ENCODE data around the gene ARSB.
"Not testable (repeated sequence)": the region's sequence is repeated elsewhere in the genome, so short reads cannot be mapped to it uniquely, and the experiment has no call there.

Gene ARSB

DNA sequence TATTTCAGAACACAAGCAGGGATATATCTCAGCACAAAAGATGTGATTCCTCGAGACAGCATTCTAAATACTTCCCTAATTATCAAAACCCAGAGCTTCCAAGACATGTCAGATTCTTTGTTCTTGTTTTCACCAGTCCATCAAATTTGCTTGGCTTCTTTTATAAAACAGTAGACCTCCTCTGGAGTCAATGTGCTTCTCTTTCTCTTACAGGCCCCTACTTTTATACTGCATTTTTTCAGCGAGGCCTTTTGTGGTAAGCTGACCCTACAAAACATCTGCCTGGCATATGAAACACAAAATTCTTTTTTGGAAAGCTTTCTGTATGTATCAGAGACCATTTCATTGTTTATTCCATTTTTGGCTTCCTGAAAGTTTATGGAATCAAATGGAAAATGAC lies 81.8 kb downstream of the ARSB start:
- DNase-seq (ENCODE audit: low read depth) = no peak

GRCh38 chr5:78899922-78900362 lies 85.2 kb downstream of the ARSB start:
- DNase-seq (ENCODE audit: low read depth) = no peak

DNA sequence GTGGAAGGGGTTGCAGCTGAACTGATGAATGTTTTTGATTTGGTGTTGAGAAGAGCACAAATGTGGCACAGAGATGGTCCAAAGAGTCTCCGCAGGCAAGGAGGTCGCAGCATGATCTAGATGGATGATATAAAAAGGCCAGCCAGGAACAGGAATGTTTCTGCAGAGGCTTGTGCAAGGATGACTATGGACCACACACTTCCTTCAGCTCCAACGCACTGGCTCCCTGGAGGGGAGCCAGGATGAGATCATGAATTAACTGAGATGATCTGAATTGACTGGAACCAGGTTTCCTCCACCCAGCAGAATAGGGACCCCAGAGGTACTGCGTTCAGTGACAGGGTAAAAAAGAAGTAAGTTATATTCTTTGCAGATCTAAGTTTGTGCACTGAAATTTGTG lies 89.0 kb downstream of the ARSB start:
- no peak for DNase-seq (ENCODE audit: low read depth)

GRCh38 chr5:78895616-78896015 lies 89.5 kb downstream of the ARSB start:
- no peak for DNase-seq (ENCODE audit: low read depth)

- DNase-seq (ENCODE audit: low read depth) = no peak
Observed at GRCh38 chr5:78893940-78894677, 91.0 kb downstream of the ARSB start.

GRCh38 chr5:78890667-78891379 lies 94.3 kb downstream of the ARSB start:
- DNase-seq (ENCODE audit: low read depth) = no peak

DNA sequence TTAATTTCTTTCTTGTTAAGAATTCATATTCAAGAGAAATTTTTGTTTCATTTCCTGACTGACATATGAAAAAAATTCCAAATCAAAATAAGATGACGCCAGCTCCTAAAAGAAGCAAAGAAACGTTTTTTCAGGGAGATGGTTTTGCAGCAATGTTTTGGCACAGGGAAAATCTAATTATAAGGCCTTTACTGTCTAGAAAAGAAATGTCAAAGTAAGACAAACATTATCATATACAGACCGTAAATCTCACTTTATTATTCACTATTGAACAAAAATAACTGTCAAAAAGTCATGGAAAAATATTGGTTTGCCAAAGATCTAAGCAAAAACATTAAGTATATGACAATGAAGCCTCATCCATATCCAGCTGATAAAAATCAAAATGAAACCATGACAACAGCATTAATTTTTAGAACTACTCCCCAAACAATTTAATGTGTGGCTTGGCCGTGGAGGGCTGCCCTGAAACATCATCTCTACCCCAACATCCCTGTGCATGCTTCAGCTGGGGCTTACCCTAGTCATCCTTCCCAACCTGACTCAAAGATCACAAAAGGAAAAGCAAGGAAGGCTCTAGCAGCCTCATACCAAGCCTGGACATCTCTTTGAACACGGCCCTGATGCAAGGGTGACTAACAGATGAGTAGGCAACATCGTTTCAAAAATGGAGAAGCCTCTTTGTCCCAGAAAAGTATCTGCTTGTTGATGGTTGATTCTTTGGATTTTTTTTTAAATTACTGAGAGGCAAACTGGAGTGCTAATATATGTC lies 95.6 kb downstream of the ARSB start:
- DNase-seq (ENCODE audit: low read depth) = no peak

DNA sequence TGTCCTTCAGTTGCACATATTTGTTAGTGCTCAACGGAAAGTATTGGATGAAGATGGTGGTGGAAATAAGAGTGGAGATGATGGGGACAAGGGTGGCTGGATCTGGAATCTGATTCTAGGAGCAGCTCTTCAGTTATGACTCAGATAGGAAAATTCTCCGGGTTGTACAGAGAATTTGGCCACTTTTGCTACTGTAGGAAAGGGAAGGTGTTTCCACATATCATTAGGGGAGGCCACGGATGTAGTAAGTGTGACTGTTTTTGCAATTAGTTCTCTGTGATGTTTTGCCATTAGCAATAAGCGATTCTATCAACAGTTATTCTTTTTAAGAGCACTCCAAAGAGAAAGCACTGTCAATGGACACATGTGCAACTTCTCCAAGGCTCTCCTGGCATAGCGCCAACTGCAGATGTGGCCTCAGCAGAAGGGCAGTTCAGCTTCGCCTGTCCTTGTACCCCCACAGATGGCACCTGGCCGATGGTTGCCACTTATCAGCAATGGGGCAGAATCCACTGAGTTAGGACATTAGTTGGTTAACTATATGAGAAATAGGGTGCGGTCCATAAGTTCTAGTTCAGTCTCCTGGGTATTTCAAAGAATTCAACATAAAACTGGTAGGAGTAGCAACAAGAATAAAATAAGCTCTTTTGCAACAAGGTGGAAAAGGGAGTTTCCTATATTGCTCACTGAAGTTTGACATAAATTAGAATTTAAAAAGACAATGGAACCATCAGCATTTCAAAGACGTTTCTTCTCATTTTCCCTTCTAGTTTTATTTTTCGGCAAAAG lies 96.3 kb downstream of the ARSB start:
- no peak for DNase-seq (ENCODE audit: low read depth)

- DNase-seq (ENCODE audit: low read depth) = no peak
Observed at GRCh38 chr5:78887384-78888118, 97.6 kb downstream of the ARSB start.

- no peak for DNase-seq (ENCODE audit: low read depth)
Observed at GRCh38 chr5:78886341-78887230, 98.5 kb downstream of the ARSB start.

- no peak for DNase-seq (ENCODE audit: low read depth)
Observed at GRCh38 chr5:78881884-78882283, 103.2 kb downstream of the ARSB start.

- no peak for DNase-seq (ENCODE audit: low read depth)
Observed at GRCh38 chr5:78879516-78879915, 105.6 kb downstream of the ARSB start.

GRCh38 chr5:78866076-78866475 lies 119.0 kb downstream of the ARSB start:
- not testable (repeated sequence) for DNase-seq (ENCODE audit: low read depth)

- DNase-seq (ENCODE audit: low read depth) = no peak
Observed at GRCh38 chr5:78858364-78858763, 126.7 kb downstream of the ARSB start.

- no peak for DNase-seq (ENCODE audit: low read depth)
Observed at GRCh38 chr5:78855026-78855425, 130.1 kb downstream of the ARSB start.

GRCh38 chr5:78851891-78852290 lies 133.2 kb downstream of the ARSB start:
- not testable (repeated sequence) for DNase-seq (ENCODE audit: low read depth)

- DNase-seq (ENCODE audit: low read depth) = no peak
Observed at GRCh38 chr5:78845470-78845869, 139.6 kb downstream of the ARSB start.

DNA sequence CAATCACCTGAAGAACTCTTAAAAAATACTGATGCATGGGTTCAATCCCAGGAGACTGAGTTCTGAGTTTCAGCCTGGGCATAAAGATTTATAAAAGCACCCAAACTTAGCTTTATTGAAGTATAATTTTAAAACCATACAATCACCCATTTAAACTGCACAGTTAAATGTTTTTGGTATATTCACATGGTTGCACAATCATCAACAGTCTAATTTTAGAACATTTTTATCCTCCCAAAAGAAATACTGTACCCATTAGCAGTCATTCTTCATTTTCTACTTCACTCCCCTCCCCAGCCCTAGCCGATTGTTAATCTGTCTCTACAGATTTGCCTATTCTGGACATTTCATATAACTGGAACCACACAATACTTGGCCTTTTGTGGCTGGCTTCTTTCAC lies 141.7 kb downstream of the ARSB start:
- DNase-seq (ENCODE audit: low read depth) = no peak

DNA sequence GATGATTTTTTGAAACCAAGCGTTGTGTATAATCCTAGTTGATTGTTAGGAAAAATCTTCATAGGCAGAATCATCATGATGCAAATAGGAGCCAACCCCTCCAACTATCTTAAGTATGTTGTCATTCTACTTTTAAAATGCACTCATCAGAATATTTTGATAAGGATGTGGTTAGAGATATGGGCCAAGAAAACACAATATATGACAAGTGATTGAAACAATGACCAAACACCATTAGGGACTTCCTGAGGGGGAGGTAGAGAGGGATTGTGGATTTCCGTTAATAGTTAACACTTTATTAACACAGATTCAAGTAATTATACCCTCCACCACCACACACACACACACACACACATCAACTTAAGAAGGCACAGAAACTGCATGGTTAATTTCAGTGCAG lies 143.3 kb downstream of the ARSB start:
- DNase-seq (ENCODE audit: low read depth) = no peak

GRCh38 chr5:78838753-78839152 lies 146.4 kb downstream of the ARSB start:
- DNase-seq (ENCODE audit: low read depth) = no peak

Data from non-pigmented ciliary epithelial cell (primary cell).